ENCODE measurements around the gene SLC38A2.

Gene SLC38A2

GRCh38 chr12:46365951-46366379 is 6.6 kb downstream of the SLC38A2 start:
- TF ChIP-seq PKNOX1 (IDR thresholded peaks at IDR 0.05): no peak
- no peak for TF ChIP-seq FOXK2 (IDR thresholded peaks at IDR 0.05)
- no peak for TF ChIP-seq ZNF384 (IDR thresholded peaks at IDR 0.05)
- TF ChIP-seq HDGF (IDR thresholded peaks at IDR 0.05; ENCODE audit: borderline replicate concordance): no peak
- TF ChIP-seq FOXM1 (IDR thresholded peaks at IDR 0.05; ENCODE audit: borderline replicate concordance): no peak
- TF ChIP-seq SUZ12 (IDR thresholded peaks at IDR 0.05): no peak
- no peak for TF ChIP-seq ARNT (IDR thresholded peaks at IDR 0.05)
- TF ChIP-seq ELF4 (IDR thresholded peaks at IDR 0.05): no peak
- TF ChIP-seq L3MBTL2 (conservative IDR thresholded peaks at IDR 0.05): no peak
- TF ChIP-seq TARDBP (IDR thresholded peaks at IDR 0.05): no peak
- no peak for TF ChIP-seq CTBP1 (IDR thresholded peaks at IDR 0.05; ENCODE audit: borderline replicate concordance)
- TF ChIP-seq FOXA1 (IDR thresholded peaks at IDR 0.05): no peak
- no peak for TF ChIP-seq NFRKB (IDR thresholded peaks at IDR 0.05)
- no peak for TF ChIP-seq SP1 (IDR thresholded peaks at IDR 0.05)
- no peak for TF ChIP-seq LEF1 (IDR thresholded peaks at IDR 0.05; ENCODE audit: borderline replicate concordance)
- POLR2A ChIA-PET: no interaction called here
- no peak for DNase-seq (ENCODE audit: extremely low spot score)
- CTCF ChIA-PET: no interaction called here

GRCh38 chr12:46364777-46365580 is 7.6 kb downstream of the SLC38A2 start:
- ChIA-PET CTCF (no interaction called here), POLR2A (no interaction called here)
- TF ChIP-seq TARDBP (IDR thresholded peaks at IDR 0.05): no peak
- TF ChIP-seq FOXK2 (IDR thresholded peaks at IDR 0.05): no peak
- no peak for TF ChIP-seq FOXA1 (IDR thresholded peaks at IDR 0.05)
- TF ChIP-seq ARNT (IDR thresholded peaks at IDR 0.05): no peak
- TF ChIP-seq SUZ12 (IDR thresholded peaks at IDR 0.05): no peak
- TF ChIP-seq ELF4 (IDR thresholded peaks at IDR 0.05): no peak
- TF ChIP-seq HDGF (IDR thresholded peaks at IDR 0.05; ENCODE audit: borderline replicate concordance): no peak
- TF ChIP-seq CTBP1 (IDR thresholded peaks at IDR 0.05; ENCODE audit: borderline replicate concordance): no peak
- DNase-seq (ENCODE audit: extremely low spot score): no peak

DNA sequence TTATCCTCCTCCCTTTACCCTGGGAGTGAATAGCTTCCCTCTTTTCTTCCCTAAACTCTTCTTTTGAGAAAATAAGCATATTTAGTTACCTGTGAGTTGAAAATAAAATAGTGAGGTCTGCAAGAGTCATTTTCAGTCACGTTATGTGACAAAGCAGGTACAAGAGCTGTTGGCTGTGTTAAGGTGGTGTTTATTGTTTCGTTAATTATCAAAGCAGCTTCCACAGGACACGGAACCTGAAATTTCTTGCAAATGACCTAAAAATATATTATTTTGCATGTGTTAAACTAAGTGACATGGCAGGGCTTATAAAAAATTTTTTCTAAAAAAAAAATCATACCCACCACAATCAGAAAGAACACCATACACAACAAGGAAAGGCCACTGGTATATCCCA is 8.3 kb downstream of the SLC38A2 start:
- no peak for DNase-seq (ENCODE audit: extremely low spot score)
- ChIA-PET CTCF (no interaction called here), POLR2A (no interaction called here)
- no peak for TF ChIP-seq FOXA1 (IDR thresholded peaks at IDR 0.05)
- no peak for TF ChIP-seq BHLHE40 (IDR thresholded peaks at IDR 0.05; ENCODE audit: borderline replicate concordance)
- no peak for TF ChIP-seq L3MBTL2 (conservative IDR thresholded peaks at IDR 0.05)
- no peak for TF ChIP-seq FOXM1 (IDR thresholded peaks at IDR 0.05; ENCODE audit: borderline replicate concordance)
- no peak for TF ChIP-seq FOXK2 (IDR thresholded peaks at IDR 0.05)
- TF ChIP-seq NFRKB (IDR thresholded peaks at IDR 0.05): no peak
- TF ChIP-seq SUZ12 (IDR thresholded peaks at IDR 0.05): no peak
- TF ChIP-seq CTBP1 (IDR thresholded peaks at IDR 0.05; ENCODE audit: borderline replicate concordance): no peak
- TF ChIP-seq ZNF384 (IDR thresholded peaks at IDR 0.05): no peak
- TF ChIP-seq LEF1 (IDR thresholded peaks at IDR 0.05; ENCODE audit: borderline replicate concordance): no peak
- TF ChIP-seq ELF4 (IDR thresholded peaks at IDR 0.05): no peak
- TF ChIP-seq PKNOX1 (IDR thresholded peaks at IDR 0.05): no peak

- ChIA-PET CTCF (no interaction called here), POLR2A (no interaction called here)
- no peak for DNase-seq (ENCODE audit: extremely low spot score)
- TF ChIP-seq FOXM1 (IDR thresholded peaks at IDR 0.05; ENCODE audit: borderline replicate concordance): no peak
- TF ChIP-seq ZNF384 (IDR thresholded peaks at IDR 0.05): no peak
- no peak for TF ChIP-seq PKNOX1 (IDR thresholded peaks at IDR 0.05)
- no peak for TF ChIP-seq SUZ12 (IDR thresholded peaks at IDR 0.05)
- TF ChIP-seq TARDBP (IDR thresholded peaks at IDR 0.05): no peak
- no peak for TF ChIP-seq NFRKB (IDR thresholded peaks at IDR 0.05)
- TF ChIP-seq FOXK2 (IDR thresholded peaks at IDR 0.05): no peak
Measured at GRCh38 chr12:46363582-46364299, 8.8 kb downstream of the SLC38A2 start.

- TF ChIP-seq HDGF (IDR thresholded peaks at IDR 0.05; ENCODE audit: borderline replicate concordance) (no peak), NFRKB (IDR thresholded peaks at IDR 0.05) (no peak), TARDBP (IDR thresholded peaks at IDR 0.05) (no peak), PKNOX1 (IDR thresholded peaks at IDR 0.05) (no peak), FOXK2 (IDR thresholded peaks at IDR 0.05) (no peak), ARNT (IDR thresholded peaks at IDR 0.05) (no peak), L3MBTL2 (conservative IDR thresholded peaks at IDR 0.05) (no peak), SUZ12 (IDR thresholded peaks at IDR 0.05) (no peak), ELF4 (IDR thresholded peaks at IDR 0.05) (no peak), BHLHE40 (IDR thresholded peaks at IDR 0.05; ENCODE audit: borderline replicate concordance) (no peak), ZNF384 (IDR thresholded peaks at IDR 0.05) (no peak), FOXA1 (IDR thresholded peaks at IDR 0.05) (no peak), SP1 (IDR thresholded peaks at IDR 0.05) (no peak), FOXM1 (IDR thresholded peaks at IDR 0.05; ENCODE audit: borderline replicate concordance) (no peak), CTBP1 (IDR thresholded peaks at IDR 0.05; ENCODE audit: borderline replicate concordance) (no peak)
- POLR2A ChIA-PET: no interaction called here
- CTCF ChIA-PET: no interaction called here
- no peak for DNase-seq (ENCODE audit: extremely low spot score)
Measured at GRCh38 chr12:46362895-46363581, 9.5 kb downstream of the SLC38A2 start.
